Hepatocyte (in vitro differentiated cells): ENCODE results near the gene CD164L2. TPM values are rescaled to one million over a fixed set of nuclear protein-coding genes. Genes with fewer than 3 reads are reported as not detected.

Experiments used
- DNase-seq: peaks from one replicate; pipeline ENCODE4 v3.0.0-alpha.2; 2016; ENCODE audit warnings: low spot score
- H2AFZ ChIP-seq: fragments of 200-600 bp; sonication (generic); 2 replicates; pipeline ENCODE4 v1.6.0; 2016; ENCODE audit warnings: antibody characterized with exemption, mild to moderate bottlenecking
- H3K27ac ChIP-seq: fragments of 200-600 bp; sonication (generic); 2 replicates; pipeline ENCODE4 v1.5.1; 2016; ENCODE audit warnings: mild to moderate bottlenecking
- H3K27me3 ChIP-seq: fragments of 200-600 bp; sonication (generic); 2 replicates; pipeline ENCODE4 v1.6.1; 2016
- H3K36me3 ChIP-seq: fragments of 200-600 bp; sonication (generic); replicated peaks from 2 replicates; pipeline ENCODE4 v1.5.1; 2016; ENCODE audit warnings: low read depth; ENCODE audit not compliant: insufficient read depth
- H3K4me1 ChIP-seq: fragments of 200-600 bp; sonication (generic); 2 replicates; pipeline ENCODE4 v1.5.1; 2016; ENCODE audit warnings: mild to moderate bottlenecking, moderate library complexity; ENCODE audit not compliant: insufficient read depth
- H3K4me2 ChIP-seq: fragments of 200-600 bp; sonication (generic); 2 replicates; pipeline ENCODE4 v1.6.0; 2016
- H3K4me3 ChIP-seq: fragments of 200-600 bp; sonication (generic); 2 replicates; pipeline ENCODE4 v1.5.1; 2016; ENCODE audit warnings: mild to moderate bottlenecking
- H3K79me2 ChIP-seq: fragments of 200-600 bp; sonication (generic); 2 replicates; pipeline ENCODE4 v1.6.0; 2017; ENCODE audit warnings: mild to moderate bottlenecking
- H3K9me2 ChIP-seq: fragments of 200-600 bp; sonication (generic); replicated peaks from 2 replicates; pipeline ENCODE4 v1.6.0; 2017; ENCODE audit warnings: mild to moderate bottlenecking; ENCODE audit not compliant: insufficient read depth
- H3K9me3 ChIP-seq: fragments of 200-600 bp; sonication (generic); 2 replicates; pipeline ENCODE4 v1.5.1; 2016; ENCODE audit warnings: low read depth, mild to moderate bottlenecking
- H4K20me1 ChIP-seq: fragments of 200-600 bp; sonication (generic); 2 replicates; pipeline ENCODE4 v1.6.0; 2016; ENCODE audit warnings: mild to moderate bottlenecking; ENCODE audit not compliant: insufficient read depth, poor library complexity, severe bottlenecking
- CTCF ChIP-seq: fragments of 200-600 bp; sonication (generic); IDR thresholded peaks from 2 replicates; pipeline ENCODE4 v1.5.1; 2016; ENCODE audit warnings: antibody characterized with exemption, mild to moderate bottlenecking; ENCODE audit not compliant: poor library complexity
- EZH2 ChIP-seq: fragments of 200-600 bp; sonication (generic); IDR thresholded peaks from 2 replicates; pipeline ENCODE4 v1.6.1; 2016; ENCODE audit warnings: antibody characterized with exemption, mild to moderate bottlenecking, borderline replicate concordance
- EZH2phosphoT487 ChIP-seq: fragments of 200-600 bp; sonication (generic); IDR thresholded peaks from one replicate; pipeline ENCODE4 v1.6.1; 2018; ENCODE audit warnings: antibody characterized with exemption, mild to moderate bottlenecking, low read depth, moderate library complexity; ENCODE audit not compliant: unreplicated experiment, severe bottlenecking
- WGBS: methylation state at CpG from one replicate; pipeline ENCODE4 v1.1.6; 2016; ENCODE audit warnings: low lambda C conversion rate; ENCODE audit errors: missing lambda C conversion rate; 5-methylcytosine and 5-hydroxymethylcytosine counted together
- polyA plus RNA-seq: library from polyadenylated mRNA; unstranded; fragments of >200 nt; fragmentation: Nextera tagmentation; extraction: Ambion mirVana; gene quantifications from 2 replicates; pipeline ENCODE4 v1.2.1, GENCODE V29; 2016
- total RNA-seq: library from RNA; depleted of rRNA; stranded (reverse); fragments of >200 nt; gene quantifications from 2 replicates; pipeline ENCODE4 v1.2.3, GENCODE V29; 2014

Gene CD164L2
- total and polyA plus RNA-seq, 2 experiments from 2014 or later, result 0.19 TPM; not detected in 1

- Histone ChIP-seq H3K4me1 (peaks cover 7% of the 10 kb centered on the region), H3K9me3 (no peaks in the 10 kb centered on the region), H2AFZ (peak overlapping the region; percentile 64)
Observed at GRCh38 chr1:27365372-27366112, 17.6 kb downstream of the CD164L2 start.

GRCh38 chr1:27364696-27365371 is 18.3 kb downstream of the CD164L2 start:
- WGBS, result 83% methylated on average over 11 of the region's 11 CpGs
- H3K9me3 ChIP-seq, result no peaks in the 10 kb centered on the region
- H3K27me3 ChIP-seq, result no peaks in the 10 kb centered on the region
- peak overlapping the region; percentile 90 for H3K27ac ChIP-seq
- no peaks in the 10 kb centered on the region for H4K20me1 ChIP-seq
- peak overlapping the region; percentile 98 for H3K4me2 ChIP-seq
- DNase-seq, result no peak
- no peaks in the 10 kb centered on the region for H3K9me2 ChIP-seq
- H3K4me3 ChIP-seq, result no peak overlapping the region
- no peaks in the 10 kb centered on the region for H3K79me2 ChIP-seq
- no peak for TF ChIP-seq EZH2
- no peak for TF ChIP-seq CTCF
- no peak for TF ChIP-seq EZH2phosphoT487
- H3K36me3 ChIP-seq, result no peaks in the 10 kb centered on the region
- H3K4me1 ChIP-seq, result peaks cover 7% of the 10 kb centered on the region
- H2AFZ ChIP-seq, result peak overlapping the region; percentile 27

More at GRCh38 chr1:27365372-27366112, 17.6 kb downstream of the CD164L2 start:
- Histone ChIP-seq H3K27me3 (no peaks in the 10 kb centered on the region), H3K79me2 (no peaks in the 10 kb centered on the region), H3K9me2 (no peaks in the 10 kb centered on the region), H4K20me1 (no peaks in the 10 kb centered on the region), H3K36me3 (no peaks in the 10 kb centered on the region), H3K4me3 (peak overlapping the region; percentile 47), H3K4me2 (peak overlapping the region; percentile 98), H3K27ac (peak overlapping the region; percentile 90)
- DNase-seq, result peak; percentile 93
- no peak for TF ChIP-seq EZH2phosphoT487
- TF ChIP-seq CTCF, result no peak
- TF ChIP-seq EZH2, result no peak
- 13% methylated on average over 23 of the region's 40 CpGs for WGBS

- Histone ChIP-seq H4K20me1 (no peaks in the 10 kb centered on the region), H2AFZ (no peak overlapping the region), H3K79me2 (no peaks in the 10 kb centered on the region), H3K36me3 (no peaks in the 10 kb centered on the region), H3K27ac (no peak overlapping the region), H3K4me2 (no peak overlapping the region), H3K4me1 (peaks cover 7% of the 10 kb centered on the region), H3K27me3 (no peaks in the 10 kb centered on the region), H3K4me3 (no peak overlapping the region), H3K9me2 (no peaks in the 10 kb centered on the region), H3K9me3 (no peaks in the 10 kb centered on the region)
- DNase-seq, result no peak
- TF ChIP-seq CTCF (no peak), EZH2phosphoT487 (no peak), EZH2 (no peak)
- WGBS, result 85% methylated on average over 22 of the region's 26 CpGs
Observed at GRCh38 chr1:27363766-27364695, 19.1 kb downstream of the CD164L2 start.
